GM06990 (cell line): ENCODE measurements around the gene CRACDL.

ENCODE experiments used
- DNase-seq: peaks from one replicate; pipeline ENCODE4 v3.0.0-alpha.2; 2011; ENCODE audit not compliant: insufficient read length; ENCODE audit errors: extremely low read depth
- H3K27me3 ChIP-seq: replicated peaks from 2 replicates; pipeline ENCODE4 v1.6.0; 2011; ENCODE audit warnings: low read length; ENCODE audit not compliant: control insufficient read depth, insufficient read depth
- H3K36me3 ChIP-seq: 2 replicates; pipeline ENCODE4 v1.5.1; 2011; ENCODE audit warnings: low read length; ENCODE audit not compliant: control insufficient read depth, insufficient read depth
- H3K4me3 ChIP-seq: replicated peaks from 2 replicates; pipeline ENCODE4 v1.5.1; 2011; ENCODE audit warnings: low read depth, mild to moderate bottlenecking, control low read depth, low read length
- TF ChIP-seq, protein P1 (sequence below): IDR thresholded peaks from 2 replicates; pipeline ENCODE4 v1.5.1; 2011; ENCODE audit warnings: low read length, control low read depth, mild to moderate bottlenecking, inconsistent platforms; ENCODE audit not compliant: insufficient read depth, poor library complexity, severe bottlenecking

The CRACDL gene, protein sequence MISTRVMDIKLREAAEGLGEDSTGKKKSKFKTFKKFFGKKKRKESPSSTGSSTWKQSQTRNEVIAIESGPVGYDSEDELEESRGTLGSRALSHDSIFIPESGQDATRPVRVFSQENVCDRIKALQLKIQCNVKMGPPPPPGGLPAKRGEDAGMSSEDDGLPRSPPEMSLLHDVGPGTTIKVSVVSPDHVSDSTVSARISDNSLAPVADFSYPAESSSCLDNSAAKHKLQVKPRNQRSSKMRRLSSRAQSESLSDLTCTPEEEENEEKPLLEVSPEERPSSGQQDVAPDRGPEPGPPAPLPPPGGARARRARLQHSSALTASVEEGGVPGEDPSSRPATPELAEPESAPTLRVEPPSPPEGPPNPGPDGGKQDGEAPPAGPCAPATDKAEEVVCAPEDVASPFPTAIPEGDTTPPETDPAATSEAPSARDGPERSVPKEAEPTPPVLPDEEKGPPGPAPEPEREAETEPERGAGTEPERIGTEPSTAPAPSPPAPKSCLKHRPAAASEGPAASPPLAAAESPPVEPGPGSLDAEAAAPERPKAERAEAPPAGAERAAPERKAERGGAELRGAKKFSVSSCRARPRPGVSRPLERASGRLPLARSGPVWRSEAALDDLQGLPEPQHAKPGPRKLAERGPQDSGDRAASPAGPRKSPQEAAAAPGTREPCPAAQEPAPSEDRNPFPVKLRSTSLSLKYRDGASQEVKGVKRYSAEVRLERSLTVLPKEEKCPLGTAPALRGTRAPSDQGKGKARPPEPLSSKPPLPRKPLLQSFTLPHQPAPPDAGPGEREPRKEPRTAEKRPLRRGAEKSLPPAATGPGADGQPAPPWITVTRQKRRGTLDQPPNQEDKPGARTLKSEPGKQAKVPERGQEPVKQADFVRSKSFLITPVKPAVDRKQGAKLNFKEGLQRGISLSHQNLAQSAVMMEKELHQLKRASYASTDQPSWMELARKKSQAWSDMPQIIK

DNA sequence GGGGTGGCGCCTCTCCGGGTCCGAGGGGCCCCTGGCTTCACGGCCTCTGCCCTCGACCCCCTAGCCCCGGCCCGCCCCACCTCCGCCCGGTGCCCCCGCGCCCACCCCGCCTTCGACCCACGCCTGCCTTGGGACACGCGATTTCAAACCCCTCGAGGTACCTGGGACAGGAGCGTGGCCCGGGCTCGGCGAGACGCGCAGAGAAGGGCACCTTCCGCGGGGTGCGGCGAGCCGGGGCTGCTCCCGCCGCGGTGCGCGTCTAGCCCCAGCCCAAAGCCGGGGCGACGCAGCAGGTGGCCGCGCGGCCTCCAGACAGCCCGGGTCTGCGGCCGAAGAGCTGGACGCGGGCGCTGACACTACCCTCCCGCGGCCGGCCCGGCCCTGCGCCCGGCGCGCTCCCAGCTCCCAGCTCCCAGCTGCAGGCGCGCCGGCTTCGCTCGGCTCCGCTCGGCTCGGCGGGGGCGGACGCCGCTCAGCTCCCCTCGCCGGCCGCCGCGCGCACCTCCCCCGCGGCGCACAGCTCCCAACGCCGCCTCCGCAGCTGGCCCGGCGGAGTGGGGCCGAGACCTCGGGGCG, at the start of gene CRACDL:
Gene CRACDL (minus strand): TSS at position 449 of the 576 bp plus-strand sequence. CDS start 89,425 bp downstream, outside the sequence.
- TF ChIP-seq, protein P1, sequence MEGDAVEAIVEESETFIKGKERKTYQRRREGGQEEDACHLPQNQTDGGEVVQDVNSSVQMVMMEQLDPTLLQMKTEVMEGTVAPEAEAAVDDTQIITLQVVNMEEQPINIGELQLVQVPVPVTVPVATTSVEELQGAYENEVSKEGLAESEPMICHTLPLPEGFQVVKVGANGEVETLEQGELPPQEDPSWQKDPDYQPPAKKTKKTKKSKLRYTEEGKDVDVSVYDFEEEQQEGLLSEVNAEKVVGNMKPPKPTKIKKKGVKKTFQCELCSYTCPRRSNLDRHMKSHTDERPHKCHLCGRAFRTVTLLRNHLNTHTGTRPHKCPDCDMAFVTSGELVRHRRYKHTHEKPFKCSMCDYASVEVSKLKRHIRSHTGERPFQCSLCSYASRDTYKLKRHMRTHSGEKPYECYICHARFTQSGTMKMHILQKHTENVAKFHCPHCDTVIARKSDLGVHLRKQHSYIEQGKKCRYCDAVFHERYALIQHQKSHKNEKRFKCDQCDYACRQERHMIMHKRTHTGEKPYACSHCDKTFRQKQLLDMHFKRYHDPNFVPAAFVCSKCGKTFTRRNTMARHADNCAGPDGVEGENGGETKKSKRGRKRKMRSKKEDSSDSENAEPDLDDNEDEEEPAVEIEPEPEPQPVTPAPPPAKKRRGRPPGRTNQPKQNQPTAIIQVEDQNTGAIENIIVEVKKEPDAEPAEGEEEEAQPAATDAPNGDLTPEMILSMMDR: no peak
- Histone ChIP-seq H3K27me3 (no peaks in the 10 kb centered on the region; the same call in 1 of the 2 replicates), H3K4me3 (peak within 1 kb of the TSS; percentile 29), H3K36me3 (no peaks in the 10 kb centered on the region)
- no peak for DNase-seq

DNA sequence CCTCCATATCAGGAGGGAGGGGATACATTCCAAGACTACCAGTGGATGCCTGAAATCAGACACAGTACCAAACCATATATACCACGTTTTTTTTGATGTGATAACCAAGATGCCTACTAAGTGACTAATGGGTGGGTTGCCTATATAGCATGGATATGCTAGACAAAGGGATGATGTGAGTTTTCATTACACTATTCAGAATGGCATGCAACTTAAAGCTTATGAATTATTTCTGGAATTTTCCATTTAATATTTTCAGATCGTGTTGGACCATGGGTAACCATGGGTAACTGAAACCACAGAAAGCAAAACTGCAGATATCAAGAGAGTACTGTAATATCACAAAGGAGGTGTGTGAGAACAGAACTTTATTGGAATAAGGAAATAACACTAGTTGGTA, 39.6 kb upstream of the CRACDL start:
- H3K27me3 ChIP-seq: no peaks in the 10 kb centered on the region
- H3K36me3 ChIP-seq: no peaks in the 10 kb centered on the region
- DNase-seq: no peak
- TF ChIP-seq, protein P1: no peak
- H3K4me3 ChIP-seq: no peak overlapping the region

DNA sequence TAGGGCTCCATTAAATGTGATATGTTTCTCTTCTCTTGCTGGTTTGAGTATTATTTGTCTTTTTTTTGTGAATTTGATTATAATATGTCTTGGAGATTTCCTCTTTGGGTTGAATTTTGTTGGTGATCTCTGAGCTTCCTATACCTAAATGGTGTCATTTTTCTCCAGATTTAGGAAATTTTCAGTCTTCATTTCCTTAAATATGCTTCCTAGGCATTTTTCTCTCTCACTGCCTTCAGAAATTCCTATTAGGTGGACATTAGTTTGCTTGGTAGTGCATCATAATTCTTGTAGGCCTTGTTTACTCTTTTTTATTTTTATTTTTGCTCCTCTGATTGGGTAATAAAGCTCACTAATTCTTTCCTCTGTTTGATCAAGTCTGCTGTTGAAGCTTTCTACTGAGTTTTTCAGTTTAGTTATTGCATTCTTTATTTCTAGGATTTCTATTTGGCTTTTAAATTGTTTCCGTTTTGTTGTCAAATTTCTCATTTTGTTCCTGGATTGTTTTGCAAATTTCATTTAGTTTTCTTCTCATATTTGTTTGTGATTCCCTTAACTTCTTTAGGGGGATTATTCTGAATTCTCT, 36.6 kb upstream of the CRACDL start:
- Histone ChIP-seq H3K36me3 (no peaks in the 10 kb centered on the region), H3K4me3 (no peak overlapping the region), H3K27me3 (no peaks in the 10 kb centered on the region)
- TF ChIP-seq, protein P1: no peak
- no peak for DNase-seq

DNA sequence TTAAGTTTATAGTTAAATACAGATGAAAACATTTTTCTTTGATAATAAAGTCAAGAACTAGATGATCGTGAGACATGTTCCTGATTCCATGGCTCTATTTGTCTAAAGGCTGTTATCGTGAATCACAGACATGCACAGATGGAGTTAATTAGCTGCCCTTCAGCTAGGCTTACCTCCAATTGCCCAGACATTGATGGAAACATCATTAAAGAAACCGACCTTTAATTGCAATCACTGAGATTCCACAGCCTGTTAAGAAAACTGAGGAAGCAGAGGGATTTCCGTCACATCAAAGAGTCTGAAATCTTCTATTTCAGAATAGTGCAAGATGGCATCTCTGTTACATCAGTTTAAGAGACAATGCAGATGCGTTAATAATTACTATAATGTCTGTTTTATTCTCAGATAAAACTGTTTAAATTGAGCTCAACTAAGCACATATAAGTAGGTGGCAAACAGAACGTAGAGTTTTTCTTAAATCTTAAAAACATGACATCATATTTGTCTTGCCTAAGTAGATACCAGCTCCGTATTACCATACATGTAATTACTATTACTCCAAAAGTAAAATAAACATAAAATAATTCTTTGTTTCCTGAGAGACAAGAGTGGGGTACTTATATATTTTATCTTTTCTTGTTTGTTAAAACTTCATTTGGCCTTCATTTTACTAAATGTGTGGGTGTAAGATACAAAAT, 23.9 kb upstream of the CRACDL start:
- no peak for DNase-seq
- Histone ChIP-seq H3K27me3 (no peaks in the 10 kb centered on the region), H3K4me3 (no peak overlapping the region), H3K36me3 (no peaks in the 10 kb centered on the region)
- TF ChIP-seq, protein P1: no peak

DNA sequence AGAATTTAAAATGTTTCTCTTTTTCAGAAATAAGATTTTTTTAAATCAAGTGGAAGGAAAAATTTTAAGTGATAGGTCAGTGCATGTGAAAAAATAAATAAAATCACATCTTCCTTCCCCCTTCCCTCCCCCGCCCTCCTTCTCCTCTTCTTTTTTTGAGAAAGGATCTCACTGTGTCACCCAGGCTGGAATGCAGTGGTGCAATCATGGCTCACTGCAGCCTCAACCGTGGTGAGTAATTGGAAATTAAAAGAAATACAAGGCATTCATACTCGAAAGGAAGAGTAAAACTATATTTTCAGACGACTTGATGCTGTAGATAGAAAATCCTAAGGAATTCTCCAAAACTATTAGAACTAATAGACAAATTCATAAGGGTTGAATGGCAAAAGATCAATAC, 16.9 kb upstream of the CRACDL start:
- DNase-seq: no peak
- H3K27me3 ChIP-seq: no peaks in the 10 kb centered on the region
- H3K36me3 ChIP-seq: no peaks in the 10 kb centered on the region
- TF ChIP-seq, protein P1: no peak
- no peak overlapping the region for H3K4me3 ChIP-seq
